Stimulated activated naive B cell treated with anti-CD40 and anti-IgM and Interleukin-4, amounts not matched to agents 10 μg/mL and 1 μg/mL and 100 μg/mL, for 72 hours (primary cell): ENCODE data around the gene PCGF6.
"Not testable (repeated sequence)": the region's sequence is repeated elsewhere in the genome, so short reads cannot be mapped to it uniquely, and the experiment has no call there.

Experiments
- ATAC-seq, 2 donors: fragments of 150-1000 bp; cut with Tn5 transposase; replicated peaks; 2 replicates each; pipeline ENCODE4 v1.10.0; 2021; ENCODE audit warnings: moderate library complexity in 1 of 2
- DNase-seq: peaks from one replicate; pipeline ENCODE4 v3.0.0; 2021
- H3K27ac Mint-ChIP-seq: one replicate; pipeline ENCODE4 v1.8.0; 2022; ENCODE audit warnings: mild to moderate bottlenecking, mixed read lengths
- H3K27me3 Mint-ChIP-seq, 2 donors: one replicate each; pipeline ENCODE4 v1.8.0; 2022; ENCODE audit warnings: mixed read lengths in 2 of 2
- H3K36me3 Mint-ChIP-seq, 2 donors: one replicate each; pipeline ENCODE4 v1.8.0; 2022; ENCODE audit warnings: mixed read lengths in 2 of 2, mild to moderate bottlenecking in 1 of 2
- H3K4me1 Mint-ChIP-seq, 2 donors: one replicate each; pipeline ENCODE4 v1.8.0; 2022; ENCODE audit warnings: mixed read lengths in 2 of 2, mild to moderate bottlenecking in 1 of 2
- H3K4me3 Mint-ChIP-seq, 2 donors: one replicate each; pipeline ENCODE4 v1.8.0; 2022; ENCODE audit warnings: mild to moderate bottlenecking in 2 of 2, mixed read lengths in 2 of 2, moderate library complexity in 1 of 2
- H3K9me3 Mint-ChIP-seq, 2 donors: one replicate each; pipeline ENCODE4 v1.8.0; 2022; ENCODE audit warnings: mixed read lengths in 2 of 2, mild to moderate bottlenecking in 1 of 2

The PCGF6 gene, protein sequence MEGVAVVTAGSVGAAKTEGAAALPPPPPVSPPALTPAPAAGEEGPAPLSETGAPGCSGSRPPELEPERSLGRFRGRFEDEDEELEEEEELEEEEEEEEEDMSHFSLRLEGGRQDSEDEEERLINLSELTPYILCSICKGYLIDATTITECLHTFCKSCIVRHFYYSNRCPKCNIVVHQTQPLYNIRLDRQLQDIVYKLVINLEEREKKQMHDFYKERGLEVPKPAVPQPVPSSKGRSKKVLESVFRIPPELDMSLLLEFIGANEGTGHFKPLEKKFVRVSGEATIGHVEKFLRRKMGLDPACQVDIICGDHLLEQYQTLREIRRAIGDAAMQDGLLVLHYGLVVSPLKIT

DNA sequence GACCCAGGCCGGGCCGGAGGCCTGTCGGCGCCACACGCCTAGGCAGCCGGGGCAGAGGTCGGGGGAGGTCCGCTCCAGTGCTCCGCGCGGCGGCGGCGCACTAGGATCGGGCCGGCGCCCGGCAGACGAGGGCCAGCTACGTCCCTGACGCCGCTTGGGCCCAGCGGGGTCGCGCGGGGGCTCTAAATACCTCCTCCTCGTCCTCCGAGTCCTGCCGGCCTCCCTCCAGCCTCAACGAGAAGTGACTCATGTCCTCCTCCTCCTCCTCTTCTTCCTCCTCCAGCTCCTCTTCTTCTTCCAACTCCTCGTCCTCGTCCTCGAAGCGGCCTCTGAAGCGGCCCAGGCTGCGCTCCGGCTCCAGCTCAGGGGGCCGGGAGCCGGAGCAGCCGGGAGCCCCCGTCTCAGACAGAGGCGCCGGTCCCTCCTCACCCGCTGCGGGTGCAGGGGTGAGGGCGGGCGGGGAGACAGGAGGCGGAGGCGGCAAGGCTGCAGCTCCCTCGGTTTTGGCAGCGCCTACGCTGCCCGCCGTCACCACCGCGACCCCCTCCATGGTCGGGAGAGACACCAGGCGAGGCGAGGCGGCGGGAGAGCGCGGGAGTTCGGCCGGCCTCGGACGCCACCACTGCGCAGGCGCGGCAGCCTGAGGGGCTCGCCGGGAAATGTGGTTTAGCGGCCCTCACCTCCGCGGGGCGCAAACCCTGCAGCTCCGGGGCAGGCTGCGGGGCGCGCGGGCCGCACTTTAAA lies at the start of gene PCGF6:
Gene PCGF6 (minus strand): TSS at position 624 of the 744 bp plus-strand sequence. CDS start 74 bp downstream, at position 550.
- H3K9me3 Mint-ChIP-seq: peaks cover 0 to 1% of the 10 kb centered on the region in 2 donors
- no peaks in the 10 kb centered on the region for H3K27me3 Mint-ChIP-seq
- peaks cover 3 to 11% of the 10 kb centered on the region in 2 donors for H3K4me1 Mint-ChIP-seq
- DNase-seq: peak; percentile 76
- H3K27ac Mint-ChIP-seq: peak within 1 kb of the TSS; percentile 96
- H3K4me3 Mint-ChIP-seq: peak within 1 kb of the TSS; percentile 97 to 100
- H3K36me3 Mint-ChIP-seq: peaks cover 0 to 1% of the 10 kb centered on the region in 2 donors
- peak; percentile 87 to 89 for ATAC-seq

DNA sequence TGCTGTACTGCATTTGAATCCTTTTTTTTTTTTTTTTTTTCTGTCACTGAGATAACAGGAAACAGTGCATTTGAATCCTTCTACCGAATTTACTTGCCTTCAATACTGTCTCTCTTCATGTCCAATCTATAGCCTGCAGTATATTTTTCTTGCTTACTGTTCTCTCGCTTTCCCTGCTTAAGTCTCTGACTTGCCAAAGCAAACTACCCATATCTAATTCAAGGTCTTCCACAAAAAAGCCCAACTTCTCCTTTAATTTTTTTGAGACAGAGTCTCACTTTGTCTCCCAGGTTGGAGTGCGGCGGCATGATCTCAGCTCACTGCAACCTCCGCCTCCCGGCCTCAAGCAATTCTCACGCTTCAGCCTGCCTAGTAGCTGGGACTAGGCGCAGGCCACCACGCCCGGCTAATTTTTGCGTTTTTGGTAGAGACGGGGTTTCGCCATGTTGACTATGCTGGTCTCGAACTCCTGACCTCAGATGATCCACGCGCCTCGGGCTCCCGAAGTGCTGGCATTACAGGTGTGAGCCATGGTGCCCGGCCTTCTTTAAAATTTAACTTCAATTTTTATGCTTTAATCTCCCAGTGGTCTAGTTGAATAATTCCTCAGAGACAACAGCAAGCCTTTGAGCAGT lies 46.4 kb upstream of the PCGF6 start:
- Mint-ChIP-seq H3K4me3 (peak overlapping the region; percentile 88 to 99), H3K27ac (peak overlapping the region; percentile 98), H3K9me3 (no peaks in the 10 kb centered on the region), H3K4me1 (peaks cover 24 to 45% of the 10 kb centered on the region in 2 donors), H3K27me3 (no peaks in the 10 kb centered on the region), H3K36me3 (peaks cover 26 to 51% of the 10 kb centered on the region in 2 donors)
- ATAC-seq: no peak
- no peak for DNase-seq

DNA sequence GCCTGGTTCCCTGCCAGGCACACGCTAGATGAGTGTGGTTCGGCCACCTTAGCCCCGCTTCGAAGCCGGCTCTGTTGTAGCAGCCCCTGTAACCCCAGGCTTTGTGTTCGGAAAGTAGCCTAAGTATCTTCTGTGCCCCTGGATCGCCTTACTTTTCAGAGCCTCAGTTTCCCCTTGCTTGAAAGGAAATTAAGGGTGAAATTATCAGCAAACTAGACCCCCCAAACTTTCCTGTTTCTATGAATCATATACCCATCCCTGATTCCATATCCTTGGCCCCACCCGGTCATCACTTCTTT lies 45.8 kb upstream of the PCGF6 start:
- no peaks in the 10 kb centered on the region for H3K27me3 Mint-ChIP-seq
- no peaks in the 10 kb centered on the region for H3K9me3 Mint-ChIP-seq
- peaks cover 24 to 45% of the 10 kb centered on the region in 2 donors for H3K4me1 Mint-ChIP-seq
- H3K27ac Mint-ChIP-seq: peak overlapping the region; percentile 98
- peaks cover 21 to 51% of the 10 kb centered on the region in 2 donors for H3K36me3 Mint-ChIP-seq
- ATAC-seq (no peak), DNase-seq (no peak)
- H3K4me3 Mint-ChIP-seq: peak overlapping the region; percentile 88 to 99

DNA sequence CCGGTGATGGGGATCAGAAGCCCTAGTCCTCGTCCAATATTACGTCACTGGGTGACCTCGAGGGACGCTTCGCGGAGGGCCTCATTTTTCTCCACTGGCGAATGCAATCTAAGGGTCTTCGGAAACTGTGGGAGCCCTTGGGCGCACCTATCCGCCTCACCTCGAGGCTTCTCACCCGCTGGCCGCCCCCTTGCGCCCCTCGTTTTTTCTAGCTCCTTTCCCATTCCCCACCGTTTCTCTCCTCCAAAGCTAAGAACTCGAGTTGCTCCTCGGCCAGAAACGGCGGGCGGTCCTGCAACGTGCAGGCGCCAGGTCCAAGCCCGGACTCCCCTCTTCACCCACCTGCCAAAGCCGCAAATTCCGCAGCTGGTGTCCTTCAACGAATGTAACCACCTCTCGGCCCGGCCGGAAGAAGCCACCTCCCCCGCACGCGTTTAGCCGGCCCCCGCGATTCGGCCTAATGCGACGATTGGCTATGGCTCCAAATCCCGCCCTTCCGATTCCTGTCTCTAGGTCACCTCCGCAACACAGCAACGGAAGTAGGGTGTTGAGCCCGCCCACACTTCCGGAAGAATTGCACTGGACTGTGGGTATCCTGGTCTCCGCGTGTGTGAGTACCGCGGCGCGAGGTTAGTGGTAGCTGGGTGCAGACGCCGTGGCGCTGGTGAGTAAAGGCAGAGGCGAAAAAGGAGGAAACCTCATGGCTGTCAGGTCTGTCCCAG lies 45.3 kb upstream of the PCGF6 start, which contains the start of the genes ATP5MK and PDCD11:
Gene ATP5MK (minus strand): TSS at position 409 of the 722 bp plus-strand sequence. CDS start 4,018 bp downstream, outside the sequence.
Gene PDCD11 (plus strand): TSS at position 560 of the 722 bp plus-strand sequence. CDS start 1,801 bp downstream, outside the sequence.
- Mint-ChIP-seq H3K9me3 (no peaks in the 10 kb centered on the region), H3K4me1 (peaks cover 24 to 45% of the 10 kb centered on the region in 2 donors), H3K4me3 (peak within 1 kb of the TSS; percentile 88 to 99), H3K27ac (peak within 1 kb of the TSS; percentile 98), H3K36me3 (peaks cover 22 to 50% of the 10 kb centered on the region in 2 donors), H3K27me3 (no peaks in the 10 kb centered on the region)
- DNase-seq (peak; percentile 96), ATAC-seq (peak; percentile 99 to 100)

DNA sequence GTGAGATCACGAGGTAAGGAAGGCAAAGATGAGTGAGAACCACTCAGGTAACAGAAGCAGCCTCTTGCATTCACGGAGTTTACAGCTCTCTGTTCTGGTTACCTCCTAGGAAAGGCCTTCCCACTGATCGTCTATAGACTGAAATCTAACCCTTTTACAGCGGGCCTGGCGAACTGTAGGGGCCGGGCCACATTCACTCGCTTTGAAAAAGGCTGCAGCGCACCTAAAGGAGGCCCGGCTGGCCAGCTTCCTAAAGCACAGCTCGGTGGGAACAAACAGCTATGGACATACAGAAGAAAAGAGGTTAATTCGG lies 44.8 kb upstream of the PCGF6 start:
- no peaks in the 10 kb centered on the region for H3K9me3 Mint-ChIP-seq
- peak overlapping the region; percentile 88 to 99 for H3K4me3 Mint-ChIP-seq
- peak overlapping the region; percentile 98 for H3K27ac Mint-ChIP-seq
- no peaks in the 10 kb centered on the region for H3K27me3 Mint-ChIP-seq
- H3K4me1 Mint-ChIP-seq: peaks cover 24 to 45% of the 10 kb centered on the region in 2 donors
- peaks cover 20 to 45% of the 10 kb centered on the region in 2 donors for H3K36me3 Mint-ChIP-seq
- ATAC-seq (no peak), DNase-seq (no peak)

DNA sequence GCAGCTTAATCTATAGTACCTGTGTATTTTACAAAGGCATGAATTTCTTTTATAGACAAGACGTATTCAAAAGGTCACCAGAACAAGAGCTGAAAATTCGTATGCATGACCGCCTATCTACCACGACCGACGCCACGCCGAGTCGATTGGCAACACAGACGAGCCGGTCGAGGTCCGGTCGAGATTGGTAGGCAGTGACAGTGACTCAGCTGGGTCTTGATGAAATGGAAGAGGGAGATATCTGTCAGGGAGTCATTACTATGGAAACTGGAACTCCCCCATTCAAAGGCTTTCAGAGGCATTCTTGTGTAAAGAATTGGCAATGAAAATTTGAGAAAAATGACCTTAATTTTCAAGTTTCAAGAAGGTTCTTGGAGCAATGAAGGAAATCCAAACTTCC lies 43.2 kb upstream of the PCGF6 start:
- ATAC-seq (no peak), DNase-seq (no peak)
- Mint-ChIP-seq H3K4me3 (peak overlapping the region; percentile 47 to 71), H3K4me1 (peaks cover 22 to 45% of the 10 kb centered on the region in 2 donors), H3K9me3 (no peaks in the 10 kb centered on the region), H3K27me3 (no peaks in the 10 kb centered on the region), H3K27ac (no peak overlapping the region), H3K36me3 (peaks cover 18 to 38% of the 10 kb centered on the region in 2 donors)

DNA sequence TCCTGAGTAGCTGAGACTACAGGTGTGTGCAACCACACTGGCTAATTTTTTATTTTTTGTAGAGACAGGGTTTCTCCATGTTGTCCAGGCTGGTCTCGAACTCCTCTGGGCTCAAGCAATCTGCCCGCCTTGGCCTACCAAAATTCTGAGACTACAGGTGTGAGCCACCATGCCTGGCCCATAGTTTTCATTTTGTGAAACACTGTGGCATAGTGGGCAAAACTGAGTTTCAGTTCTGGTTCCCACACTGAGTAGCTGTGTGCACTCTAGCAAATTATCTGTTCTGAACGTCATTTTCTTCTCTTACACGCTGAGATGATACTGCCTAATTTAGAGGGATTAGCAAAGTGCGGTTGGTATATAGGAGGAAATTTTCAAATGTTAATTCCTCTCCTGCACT lies 31.8 kb upstream of the PCGF6 start:
- peak; percentile 76 to 85 for ATAC-seq
- no peaks in the 10 kb centered on the region for H3K27me3 Mint-ChIP-seq
- DNase-seq: no peak
- H3K4me1 Mint-ChIP-seq: peaks cover 0 to 3% of the 10 kb centered on the region in 2 donors
- peaks cover 16% of the 10 kb centered on the region in 2 donors for H3K36me3 Mint-ChIP-seq
- no peaks in the 10 kb centered on the region for H3K9me3 Mint-ChIP-seq
- peak overlapping the region; percentile 42 for H3K27ac Mint-ChIP-seq
- H3K4me3 Mint-ChIP-seq: no peak overlapping the region

DNA sequence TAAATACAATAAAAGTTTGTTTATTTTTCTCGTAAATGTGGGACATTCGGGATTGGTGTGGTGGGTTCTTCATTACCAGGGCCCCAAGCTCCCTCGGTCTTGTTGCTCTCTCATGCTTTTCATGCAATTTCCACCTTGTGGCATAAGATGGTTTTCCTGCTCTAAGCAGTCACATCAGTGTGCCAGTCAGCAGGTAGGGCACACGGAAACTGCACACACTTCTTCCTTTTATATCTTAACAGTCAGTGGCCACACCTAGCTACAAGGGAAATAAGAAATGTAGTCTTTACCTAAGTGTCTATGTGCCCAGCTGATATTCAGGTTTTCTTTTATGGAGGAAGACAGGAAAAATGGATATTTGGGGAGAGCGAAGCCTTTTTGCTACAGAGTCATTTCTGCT lies 23.3 kb upstream of the PCGF6 start:
- no peak for ATAC-seq
- no peaks in the 10 kb centered on the region for H3K27me3 Mint-ChIP-seq
- DNase-seq: no peak
- no peaks in the 10 kb centered on the region for H3K9me3 Mint-ChIP-seq
- peaks cover 0 to 2% of the 10 kb centered on the region in 2 donors for H3K4me1 Mint-ChIP-seq
- H3K36me3 Mint-ChIP-seq: peaks cover 22 to 23% of the 10 kb centered on the region in 2 donors
- no peak overlapping the region for H3K27ac Mint-ChIP-seq
- H3K4me3 Mint-ChIP-seq: no peak overlapping the region

DNA sequence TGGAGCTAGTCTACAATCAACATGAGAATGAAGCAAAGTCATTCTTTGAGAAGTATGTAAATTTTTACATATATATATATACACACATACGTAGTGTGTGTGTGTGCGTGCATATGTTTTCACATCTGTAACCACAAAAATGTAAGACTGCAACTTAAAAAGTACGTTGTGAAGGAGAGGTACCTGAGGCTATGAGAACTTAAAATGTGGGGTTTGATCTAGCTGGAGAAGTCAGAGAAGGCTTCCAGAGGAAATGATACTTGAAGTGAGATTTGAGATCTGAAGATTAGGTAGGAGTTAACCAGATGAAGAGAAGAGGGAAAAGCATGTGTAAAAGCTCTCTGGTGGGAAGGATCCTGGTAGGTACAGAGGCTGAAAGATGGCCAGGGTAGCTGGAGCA lies 22.6 kb upstream of the PCGF6 start:
- Mint-ChIP-seq H3K27me3 (no peaks in the 10 kb centered on the region), H3K27ac (no peak overlapping the region), H3K9me3 (no peaks in the 10 kb centered on the region), H3K4me1 (peaks cover 0 to 3% of the 10 kb centered on the region in 2 donors), H3K4me3 (no peak overlapping the region), H3K36me3 (peaks cover 20 to 22% of the 10 kb centered on the region in 2 donors)
- DNase-seq (no peak), ATAC-seq (no peak)

DNA sequence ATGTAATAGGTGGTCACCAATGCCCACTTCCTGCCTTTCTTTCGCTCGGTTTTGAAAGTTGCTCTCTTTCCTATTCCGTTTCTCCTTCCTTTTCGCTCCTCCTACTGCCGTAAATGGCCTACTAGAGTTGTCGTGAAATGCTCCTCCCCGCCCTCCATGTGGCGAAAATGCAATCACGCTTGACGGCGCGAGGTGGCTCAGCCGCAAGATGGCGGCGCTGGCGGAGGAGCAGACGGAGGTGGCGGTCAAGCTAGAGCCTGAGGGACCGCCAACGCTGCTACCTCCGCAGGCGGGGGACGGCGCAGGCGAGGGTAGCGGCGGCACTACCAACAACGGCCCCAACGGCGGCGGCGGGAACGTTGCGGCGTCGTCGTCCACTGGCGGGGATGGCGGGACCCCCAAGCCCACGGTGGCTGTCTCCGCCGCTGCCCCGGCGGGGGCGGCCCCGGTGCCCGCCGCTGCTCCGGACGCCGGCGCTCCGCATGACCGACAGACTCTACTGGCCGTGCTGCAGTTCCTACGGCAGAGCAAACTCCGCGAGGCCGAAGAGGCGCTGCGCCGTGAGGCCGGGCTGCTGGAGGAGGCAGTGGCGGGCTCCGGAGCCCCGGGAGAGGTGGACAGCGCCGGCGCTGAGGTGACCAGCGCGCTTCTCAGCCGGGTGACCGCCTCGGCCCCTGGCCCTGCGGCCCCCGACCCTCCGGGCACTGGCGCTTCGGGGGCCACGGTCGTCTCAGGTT lies 17.0 kb upstream of the PCGF6 start, which contains the start of gene TAF5:
Gene TAF5 (plus strand): TSS at position 195 of the 737 bp plus-strand sequence. CDS start 14 bp downstream, at position 209.
- H3K36me3 Mint-ChIP-seq: no peaks in the 10 kb centered on the region
- ATAC-seq (peak; percentile 68 to 76), DNase-seq (peak; percentile 91)
- peak within 1 kb of the TSS; percentile 91 to 95 for H3K4me3 Mint-ChIP-seq
- H3K9me3 Mint-ChIP-seq: no peaks in the 10 kb centered on the region
- H3K27me3 Mint-ChIP-seq: no peaks in the 10 kb centered on the region
- peaks cover 0 to 3% of the 10 kb centered on the region in 2 donors for H3K4me1 Mint-ChIP-seq
- peak within 1 kb of the TSS; percentile 93 for H3K27ac Mint-ChIP-seq

DNA sequence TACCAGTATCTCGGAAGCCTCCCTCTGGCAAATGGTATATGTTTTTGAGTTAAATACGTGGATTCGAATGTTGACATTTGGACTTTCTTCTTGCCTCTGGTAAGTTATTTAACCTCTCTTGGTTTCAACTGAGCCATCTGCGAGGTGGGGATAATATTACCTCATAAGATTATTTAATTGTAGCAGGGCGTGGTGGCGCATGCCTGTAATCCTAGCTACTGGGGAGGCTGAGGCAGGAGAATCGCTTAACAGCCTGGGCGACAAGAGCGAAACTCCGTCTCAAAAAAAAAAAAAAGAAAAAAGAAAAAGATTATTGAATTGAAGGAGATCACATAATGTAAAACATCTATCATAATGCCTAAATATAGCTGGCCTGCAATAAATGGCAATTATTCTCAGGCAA lies 16.4 kb upstream of the PCGF6 start:
- Mint-ChIP-seq H3K27ac (peak overlapping the region; percentile 93), H3K27me3 (no peaks in the 10 kb centered on the region)
- no peak for ATAC-seq

DNA sequence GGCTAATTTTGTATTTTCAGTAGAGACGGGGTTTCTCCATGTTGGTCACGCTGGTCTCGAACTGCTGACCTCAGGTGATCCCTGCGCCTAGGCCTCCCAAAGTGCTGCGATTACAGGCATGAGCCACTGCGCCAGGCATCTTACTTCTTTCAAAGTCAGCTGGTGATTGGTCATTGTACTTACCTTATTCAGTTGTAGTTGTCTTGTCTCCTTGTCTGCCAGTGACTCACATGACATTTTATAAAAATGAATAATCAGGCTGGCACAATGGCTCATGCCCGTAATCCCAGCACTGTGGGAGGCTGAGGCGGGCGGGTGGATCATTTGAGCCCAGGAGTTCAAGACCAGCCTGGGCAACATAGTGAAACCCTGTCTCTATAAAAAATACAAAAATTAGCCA lies 9.9 kb upstream of the PCGF6 start:
- H3K27me3 Mint-ChIP-seq: not testable (repeated sequence)

More for the DNA sequence above, 16.4 kb upstream of the PCGF6 start:
- H3K9me3 Mint-ChIP-seq: no peaks in the 10 kb centered on the region
- peak overlapping the region; percentile 91 to 95 for H3K4me3 Mint-ChIP-seq
- peaks cover 0 to 3% of the 10 kb centered on the region in 2 donors for H3K4me1 Mint-ChIP-seq
- no peaks in the 10 kb centered on the region for H3K36me3 Mint-ChIP-seq
- no peak for DNase-seq

DNA sequence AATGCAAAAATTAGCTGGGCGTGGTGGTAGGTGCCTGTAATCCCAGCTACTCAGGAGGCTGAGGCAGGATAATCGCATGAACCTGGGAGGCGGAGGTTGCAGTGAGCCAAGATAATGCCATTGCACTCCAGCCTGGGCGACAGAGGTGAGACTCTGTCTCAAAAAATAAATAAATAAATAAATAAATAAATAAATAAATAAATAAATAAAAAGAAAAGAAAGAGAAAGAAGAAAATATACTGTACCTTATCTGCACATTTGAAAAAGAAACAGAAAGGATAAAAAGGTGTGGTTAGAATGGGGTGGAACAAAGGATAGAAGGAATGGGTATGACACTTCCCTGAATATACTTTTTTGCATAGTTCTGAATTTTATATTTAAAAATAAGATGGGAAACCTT lies 8.6 kb upstream of the PCGF6 start:
- not testable (repeated sequence) for ATAC-seq, H3K27ac Mint-ChIP-seq

More for the DNA sequence above, 9.9 kb upstream of the PCGF6 start:
- H3K27ac Mint-ChIP-seq, ATAC-seq, H3K4me1 Mint-ChIP-seq, DNase-seq, H3K4me3 Mint-ChIP-seq, H3K36me3 Mint-ChIP-seq, H3K9me3 Mint-ChIP-seq: not testable (repeated sequence)

More for the DNA sequence above, 8.6 kb upstream of the PCGF6 start:
- H3K4me3 Mint-ChIP-seq, H3K4me1 Mint-ChIP-seq, H3K27me3 Mint-ChIP-seq, H3K36me3 Mint-ChIP-seq, DNase-seq, H3K9me3 Mint-ChIP-seq: not testable (repeated sequence)
